Urothelium cell line (cell line): ENCODE measurements around the gene METTL26.

ENCODE experiments used
- DNase-seq: peaks from one replicate; pipeline ENCODE4 v3.0.0; 2011; ENCODE audit warnings: low spot score, mixed read lengths
- FAIRE-seq: peaks from 2 replicates; lab custom pipeline; 2011; peaks lifted over from hg19 to GRCh38; lab: Jason Lieb, UNC

METTL26 gene

DNA sequence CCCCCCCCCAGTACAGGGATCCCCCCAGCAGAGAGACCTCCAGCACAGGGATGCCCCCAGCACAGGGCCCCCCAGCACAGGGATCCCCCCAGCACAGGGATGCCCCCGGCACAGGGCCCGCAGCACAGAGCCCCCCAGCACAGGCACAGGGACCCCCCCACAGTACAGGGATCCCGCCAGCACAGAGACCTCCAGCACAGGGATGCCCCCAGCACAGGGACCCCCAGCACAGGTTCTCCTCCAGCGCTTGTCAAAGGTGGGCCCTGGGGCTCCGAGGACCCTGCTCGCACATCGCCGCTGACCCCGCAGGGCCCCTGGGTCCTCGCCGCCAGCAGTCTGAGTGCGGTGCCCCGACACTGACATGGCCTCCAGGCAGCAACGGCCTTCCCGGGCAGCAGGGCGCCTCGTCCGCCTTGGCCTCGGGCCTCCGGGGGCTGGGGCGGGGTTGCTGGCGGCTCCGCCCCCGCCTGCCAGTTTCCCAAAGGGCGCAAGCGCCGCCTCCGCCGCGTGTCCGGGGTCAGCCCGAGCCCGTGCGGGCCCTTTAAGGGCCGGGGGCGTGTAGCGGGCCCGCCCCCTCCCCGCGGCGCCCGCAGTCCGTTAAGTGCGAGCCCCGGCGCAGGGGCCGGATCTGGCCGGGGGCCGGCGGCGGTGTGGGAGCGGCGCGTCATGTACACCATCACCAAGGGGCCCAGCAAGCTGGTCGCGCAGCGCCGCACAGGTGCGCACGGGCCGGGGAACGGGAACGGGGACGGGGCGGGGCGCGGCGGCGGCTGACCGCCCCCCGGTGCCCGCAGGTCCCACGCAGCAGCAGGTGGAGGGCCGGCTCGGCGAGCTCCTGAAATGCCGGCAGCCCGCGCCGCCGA is 5.5 kb upstream of the METTL26 start, which contains the start of gene MCRIP2:
MCRIP2 (plus strand) TSS at position 503 of the 863 bp plus-strand sequence; CDS start at position 667, 164 bp downstream.
- FAIRE-seq, result no peak
- peak; percentile 88 for DNase-seq

DNA sequence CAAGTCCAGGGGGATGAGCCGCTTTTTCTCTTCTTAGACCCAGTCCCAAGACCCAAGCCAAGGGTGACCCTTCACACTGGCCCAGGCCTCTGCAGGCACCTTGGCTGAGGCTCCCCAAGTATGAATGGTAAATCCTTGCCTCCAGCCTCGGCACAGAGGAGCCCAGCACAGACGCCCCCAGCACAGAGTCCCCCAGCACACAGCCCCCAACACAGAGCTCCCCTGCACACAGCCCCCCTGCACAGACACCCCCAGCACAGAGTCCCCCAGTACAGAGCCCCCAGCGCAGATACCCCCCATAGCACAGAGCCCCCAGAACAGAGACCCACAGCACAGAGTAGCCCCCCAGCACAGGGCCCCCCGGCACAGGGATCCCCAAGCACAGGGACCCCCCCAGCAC is 4.5 kb upstream of the METTL26 start:
- FAIRE-seq (no peak), DNase-seq (no peak)

DNA sequence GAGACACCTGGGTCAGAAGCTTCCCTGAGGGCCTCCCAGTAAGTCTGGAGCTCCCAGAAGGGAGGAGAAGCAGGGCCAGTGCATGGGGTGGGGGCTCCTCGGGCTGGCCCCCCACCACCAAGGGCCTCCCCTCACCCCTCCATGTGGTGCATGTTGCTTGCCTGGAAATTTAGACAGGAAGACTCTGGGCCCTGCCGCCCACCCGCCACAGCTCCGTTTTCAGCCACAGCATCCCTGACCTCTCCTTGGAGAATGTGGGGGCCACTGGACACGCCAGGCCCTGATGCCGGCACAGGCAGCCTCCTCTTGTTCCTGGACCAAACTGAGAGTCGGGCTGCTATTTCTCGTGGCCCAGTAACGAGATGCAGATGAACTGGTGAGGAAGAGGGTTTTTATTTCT is 2.7 kb upstream of the METTL26 start:
- DNase-seq, result no peak
- FAIRE-seq, result no peak

DNA sequence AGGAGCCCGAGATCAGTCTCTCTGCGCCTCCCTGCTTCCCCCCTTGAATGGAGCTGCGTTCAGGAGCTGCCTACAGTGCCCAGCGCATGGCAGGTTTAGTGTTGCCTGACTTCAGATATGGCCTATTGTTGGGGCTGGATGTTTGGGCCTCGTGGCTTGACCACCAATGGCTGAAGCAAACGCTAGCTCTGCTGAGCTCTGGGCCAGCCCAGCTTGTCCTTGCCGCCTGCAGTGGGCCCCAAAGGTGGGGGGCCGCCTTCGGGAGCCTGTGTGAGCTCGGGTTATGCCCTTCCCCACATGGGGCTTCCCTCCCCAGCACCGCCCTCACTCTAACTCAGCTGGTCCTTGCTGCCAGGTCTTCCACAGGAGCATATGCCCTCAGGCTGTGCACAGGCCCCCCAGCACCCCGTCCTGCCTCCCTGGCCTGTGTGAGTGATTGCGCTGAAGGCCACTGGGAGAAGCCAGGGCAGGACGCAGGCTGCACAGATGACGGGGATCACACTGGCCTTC is 2.0 kb upstream of the METTL26 start:
- FAIRE-seq (no peak), DNase-seq (no peak)

DNA sequence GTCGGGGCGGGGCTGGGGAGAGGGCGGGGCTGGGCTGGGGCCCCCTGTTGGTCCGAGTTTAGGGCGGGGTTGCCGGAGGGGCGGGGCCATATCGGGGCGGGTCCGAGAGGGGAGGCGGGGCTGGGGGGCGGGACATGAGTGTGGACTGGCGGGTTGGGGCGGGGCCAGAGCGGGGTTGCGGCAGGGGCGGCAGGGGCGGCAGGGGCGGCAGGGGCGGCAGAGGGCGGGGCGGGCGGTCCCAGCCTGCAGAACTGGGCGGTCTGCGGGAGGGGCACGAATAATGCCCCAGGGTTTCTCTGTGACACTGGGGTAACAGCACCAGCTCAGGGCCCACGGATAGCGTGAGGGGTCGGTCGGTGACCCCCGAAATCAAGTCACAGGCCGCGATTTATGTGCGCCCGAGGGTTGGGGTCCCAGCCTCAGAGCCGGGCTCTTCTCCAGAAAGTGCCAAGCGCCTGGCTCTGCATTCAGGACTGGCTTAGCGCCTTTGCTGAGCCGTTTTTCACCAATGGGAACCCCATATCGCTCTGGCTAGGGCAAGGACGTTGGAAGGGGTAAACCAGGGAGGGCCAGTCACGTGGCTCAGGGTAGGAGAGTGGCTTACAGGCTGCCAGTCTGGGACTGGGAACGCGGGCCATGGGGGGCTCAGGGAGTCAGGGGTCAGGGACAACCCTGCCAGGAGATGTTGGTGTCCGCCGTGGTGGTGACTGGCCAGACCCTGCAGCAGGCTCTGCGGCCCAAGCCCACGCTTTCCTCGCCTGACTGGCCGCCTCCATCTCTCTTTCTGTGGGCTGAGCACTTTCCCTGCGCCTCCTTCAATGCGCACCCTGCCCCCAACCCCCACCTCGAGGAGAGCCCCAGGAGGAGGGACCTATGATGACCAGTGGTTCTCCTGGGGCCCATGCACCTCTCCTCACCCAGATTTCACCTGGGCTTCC is 1.2 kb upstream of the METTL26 start:
- FAIRE-seq, result peak; percentile 77
- DNase-seq, result peak; percentile 98

DNA sequence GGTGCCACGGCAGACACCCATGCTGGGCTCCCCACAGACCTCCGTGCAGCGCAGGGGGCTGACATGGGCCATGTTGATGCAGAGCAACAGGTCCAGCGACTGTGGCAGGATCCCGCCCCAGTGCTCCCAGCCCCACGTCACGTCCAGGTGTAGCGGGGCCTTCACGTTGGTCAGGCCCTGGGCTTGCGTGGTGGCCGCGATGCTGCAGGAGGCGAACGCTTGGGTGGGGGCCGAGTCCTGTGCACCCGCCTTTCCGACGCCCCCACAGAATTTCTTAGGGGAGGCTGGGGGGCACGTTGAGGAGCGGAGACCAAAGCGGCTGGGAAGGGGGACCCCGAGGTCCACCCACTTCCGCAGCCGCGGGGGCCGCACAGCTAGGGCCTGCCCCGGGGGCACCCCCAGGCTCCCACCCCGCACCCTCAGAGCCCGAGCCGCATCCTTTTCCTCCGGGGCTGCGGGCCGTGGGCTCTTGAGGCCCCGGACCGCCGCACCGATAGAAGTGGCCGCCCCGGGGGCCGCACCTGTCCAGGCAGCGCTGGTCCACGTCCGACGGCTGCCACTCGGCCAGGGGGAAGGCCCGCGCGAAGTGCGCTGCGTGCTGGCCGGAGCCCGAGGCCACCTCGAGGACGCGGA is 416 bp downstream of the METTL26 start:
- FAIRE-seq (no peak), DNase-seq (no peak)

DNA sequence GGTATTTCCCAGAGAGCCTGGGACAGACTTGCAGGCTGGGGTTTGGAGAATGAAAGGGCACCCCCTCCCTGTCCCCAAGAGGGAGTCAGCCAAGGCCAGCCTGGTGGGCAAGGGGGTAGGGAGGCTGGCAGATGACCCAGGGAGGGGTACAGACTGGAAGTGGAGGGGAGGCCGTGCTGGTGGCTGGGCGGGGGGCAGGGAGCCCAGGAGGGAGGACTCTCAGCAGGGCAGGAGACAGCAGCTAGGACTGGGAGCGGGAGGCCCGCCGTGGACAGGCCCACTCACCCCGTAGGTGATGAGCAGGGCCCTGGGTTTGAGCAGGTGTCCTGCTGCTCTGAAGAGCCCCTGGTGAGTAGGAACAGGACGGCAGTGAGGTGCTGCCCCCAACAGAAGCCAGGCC is 1.1 kb downstream of the METTL26 start:
- DNase-seq, result no peak
- no peak for FAIRE-seq

DNA sequence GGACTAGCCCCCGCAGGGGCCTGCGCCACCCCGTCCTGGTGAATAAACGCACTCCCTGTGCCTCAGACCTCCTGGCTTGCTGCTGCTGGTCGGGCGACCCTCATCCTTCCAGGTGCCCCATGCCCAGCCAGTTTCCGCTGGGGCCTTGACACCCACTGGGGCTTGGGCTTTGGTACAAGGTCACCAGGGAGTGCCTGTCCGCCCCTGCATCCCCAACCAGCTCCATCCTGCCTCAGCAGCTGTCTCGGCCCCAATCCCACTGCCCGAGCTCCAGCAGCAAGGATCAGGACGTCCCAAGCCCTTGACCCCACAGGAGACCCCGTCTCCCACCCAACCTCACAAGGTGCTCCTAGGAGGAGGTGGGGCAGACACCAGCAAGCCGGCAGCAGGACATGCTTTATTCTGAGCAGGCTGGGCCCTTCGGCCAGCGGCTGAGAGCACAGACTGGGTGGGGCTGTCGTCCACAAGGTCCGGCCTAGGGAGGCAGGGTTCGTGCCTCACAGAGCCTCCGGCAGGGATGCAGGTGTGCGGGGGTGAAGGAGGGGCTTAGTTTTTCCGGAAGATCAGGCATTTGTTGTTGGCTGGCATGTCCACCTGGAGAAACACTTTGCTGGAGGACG is 1.9 kb downstream of the METTL26 start:
- FAIRE-seq (no peak), DNase-seq (no peak)

DNA sequence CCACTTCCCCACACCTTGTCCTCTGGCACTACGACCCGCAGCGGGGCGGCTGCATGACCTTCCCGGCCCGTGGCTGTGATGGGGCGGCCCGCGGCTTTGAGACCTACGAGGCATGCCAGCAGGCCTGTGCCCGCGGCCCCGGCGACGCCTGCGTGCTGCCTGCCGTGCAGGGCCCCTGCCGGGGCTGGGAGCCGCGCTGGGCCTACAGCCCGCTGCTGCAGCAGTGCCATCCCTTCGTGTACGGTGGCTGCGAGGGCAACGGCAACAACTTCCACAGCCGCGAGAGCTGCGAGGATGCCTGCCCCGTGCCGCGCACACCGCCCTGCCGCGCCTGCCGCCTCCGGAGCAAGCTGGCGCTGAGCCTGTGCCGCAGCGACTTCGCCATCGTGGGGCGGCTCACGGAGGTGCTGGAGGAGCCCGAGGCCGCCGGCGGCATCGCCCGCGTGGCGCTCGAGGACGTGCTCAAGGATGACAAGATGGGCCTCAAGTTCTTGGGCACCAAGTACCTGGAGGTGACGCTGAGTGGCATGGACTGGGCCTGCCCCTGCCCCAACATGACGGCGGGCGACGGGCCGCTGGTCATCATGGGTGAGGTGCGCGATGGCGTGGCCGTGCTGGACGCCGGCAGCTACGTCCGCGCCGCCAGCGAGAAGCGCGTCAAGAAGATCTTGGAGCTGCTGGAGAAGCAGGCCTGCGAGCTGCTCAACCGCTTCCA is 2.6 kb downstream of the METTL26 start:
- DNase-seq (no peak), FAIRE-seq (no peak)

DNA sequence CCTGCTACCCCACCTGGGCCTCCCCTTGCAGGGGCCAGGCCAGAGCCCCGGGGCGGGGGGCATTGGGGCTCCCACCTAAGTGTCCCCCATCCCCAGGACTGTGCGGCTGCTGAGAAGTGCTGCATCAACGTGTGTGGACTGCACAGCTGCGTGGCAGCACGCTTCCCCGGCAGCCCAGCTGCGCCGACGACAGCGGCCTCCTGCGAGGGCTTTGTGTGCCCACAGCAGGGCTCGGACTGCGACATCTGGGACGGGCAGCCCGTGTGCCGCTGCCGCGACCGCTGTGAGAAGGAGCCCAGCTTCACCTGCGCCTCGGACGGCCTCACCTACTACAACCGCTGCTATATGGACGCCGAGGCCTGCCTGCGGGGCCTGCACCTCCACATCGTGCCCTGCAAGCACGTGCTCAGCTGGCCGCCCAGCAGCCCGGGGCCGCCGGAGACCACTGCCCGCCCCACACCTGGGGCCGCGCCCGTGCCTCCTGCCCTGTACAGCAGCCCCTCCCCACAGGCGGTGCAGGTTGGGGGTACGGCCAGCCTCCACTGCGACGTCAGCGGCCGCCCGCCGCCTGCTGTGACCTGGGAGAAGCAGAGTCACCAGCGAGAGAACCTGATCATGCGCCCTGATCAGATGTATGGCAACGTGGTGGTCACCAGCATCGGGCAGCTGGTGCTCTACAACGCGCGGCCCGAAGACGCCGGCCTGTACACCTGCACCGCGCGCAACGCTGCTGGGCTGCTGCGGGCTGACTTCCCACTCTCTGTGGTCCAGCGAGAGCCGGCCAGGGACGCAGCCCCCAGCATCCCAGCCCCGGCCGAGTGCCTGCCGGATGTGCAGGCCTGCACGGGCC is 3.4 kb downstream of the METTL26 start:
- DNase-seq (no peak), FAIRE-seq (no peak)

DNA sequence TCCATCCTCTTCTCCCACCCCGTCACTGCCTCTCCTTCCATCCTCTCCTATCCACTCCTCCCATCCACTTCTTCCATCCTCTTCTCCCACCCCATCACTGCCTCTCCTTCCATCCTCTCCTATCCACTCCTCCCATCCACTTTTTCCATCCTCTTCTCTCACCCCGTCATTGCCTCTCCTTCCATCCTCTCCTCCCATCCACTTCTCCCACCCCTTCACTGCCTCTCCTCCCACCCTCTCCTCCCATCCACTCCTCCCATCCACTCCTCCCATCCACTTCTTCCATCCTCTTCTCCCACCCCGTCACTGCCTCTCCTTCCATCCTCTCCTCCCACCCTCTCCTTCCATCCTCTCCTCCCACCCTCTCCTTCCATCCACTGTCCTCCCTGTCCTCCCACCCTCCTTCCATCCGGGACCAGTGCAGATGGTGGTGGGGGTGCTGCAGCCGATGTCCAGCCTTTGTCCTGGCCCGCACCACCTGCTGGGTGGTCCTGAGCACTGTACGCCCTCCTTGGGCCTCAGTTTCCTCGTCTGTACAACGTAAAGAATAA is 4.2 kb downstream of the METTL26 start:
- no peak for FAIRE-seq
- no peak for DNase-seq

DNA sequence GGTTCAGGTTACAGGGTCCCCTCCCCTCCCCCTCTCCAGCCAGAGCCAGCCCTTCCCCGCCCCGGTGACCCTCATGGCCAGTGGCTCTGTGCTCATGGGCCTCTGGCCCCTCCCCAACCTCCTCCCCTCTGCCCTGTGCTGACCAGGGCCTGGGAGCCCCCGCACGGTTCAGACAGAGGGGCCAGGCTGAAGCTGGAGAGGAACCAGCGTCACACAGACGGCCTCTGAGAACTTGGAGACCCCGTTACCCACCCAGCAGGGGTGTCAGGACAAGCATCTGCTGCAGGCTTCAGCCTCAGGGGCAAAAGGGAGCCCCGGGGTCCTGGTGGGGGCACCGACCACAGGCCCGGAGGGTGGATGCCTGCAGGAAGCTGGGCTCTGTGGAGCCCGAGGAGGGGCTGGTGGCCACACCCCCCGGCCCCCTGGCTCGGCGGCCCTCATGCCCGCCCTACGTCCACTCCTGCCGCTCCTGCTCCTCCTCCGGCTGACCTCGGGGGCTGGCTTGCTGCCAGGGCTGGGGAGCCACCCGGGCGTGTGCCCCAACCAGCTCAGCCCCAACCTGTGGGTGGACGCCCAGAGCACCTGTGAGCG is 5.2 kb downstream of the METTL26 start, which contains the start of gene WFIKKN1:
WFIKKN1 (plus strand) TSS at position 171 of the 591 bp plus-strand sequence; CDS start at position 440, 269 bp downstream.
- FAIRE-seq (no peak), DNase-seq (no peak)

DNA sequence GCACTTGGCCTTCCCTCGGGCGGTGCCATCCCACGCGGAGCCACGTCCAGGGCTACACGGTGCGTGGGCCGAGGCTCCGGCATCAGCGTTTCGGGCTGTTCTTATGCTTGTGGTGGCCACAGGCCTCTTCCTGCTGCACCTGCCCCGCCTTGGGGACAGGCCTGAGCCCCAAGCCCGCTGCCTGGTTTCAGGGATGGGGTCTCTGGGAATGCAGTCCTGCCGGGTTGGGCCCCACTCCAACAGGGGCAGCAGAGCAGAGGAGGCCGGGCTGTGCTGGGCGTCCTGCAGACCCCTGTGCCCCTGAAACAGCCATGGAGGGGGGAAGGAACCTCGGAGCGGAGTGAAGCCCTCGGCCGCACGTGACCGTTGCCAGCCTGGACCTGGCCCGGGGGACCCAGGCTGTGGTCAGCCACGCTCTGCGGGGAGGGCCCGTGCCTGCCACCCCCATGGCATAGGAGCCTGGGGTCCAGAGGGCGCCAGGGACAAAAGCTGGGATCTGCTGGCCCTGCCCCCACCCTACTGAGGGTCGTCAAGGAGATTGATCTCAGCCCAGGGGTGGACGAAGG is 5.8 kb downstream of the METTL26 start:
- DNase-seq, result no peak

DNA sequence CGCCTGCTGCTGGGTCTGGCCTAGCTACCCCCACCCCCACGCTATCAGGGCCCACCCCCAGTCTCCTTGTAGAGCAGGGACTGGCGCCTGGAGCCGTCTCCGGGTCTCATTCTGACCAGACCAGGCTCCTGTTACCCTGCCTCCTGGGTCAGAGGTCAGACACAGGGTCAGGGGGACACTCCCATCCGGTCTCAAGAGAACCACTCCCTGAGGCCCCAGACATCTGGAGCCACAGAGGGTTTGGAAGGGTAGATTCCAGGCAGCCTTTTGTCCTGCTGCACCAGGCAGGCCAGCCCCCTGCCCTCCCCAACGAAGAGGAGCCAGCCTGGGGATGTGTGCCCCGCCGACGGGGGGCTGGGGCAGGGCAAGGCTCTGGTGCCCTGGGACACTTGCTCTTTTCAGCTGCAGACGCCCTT is 6.3 kb downstream of the METTL26 start:
- no peak for FAIRE-seq
- DNase-seq, result no peak

More for the DNA sequence above, 5.8 kb downstream of the METTL26 start:
- no peak for FAIRE-seq

DNA sequence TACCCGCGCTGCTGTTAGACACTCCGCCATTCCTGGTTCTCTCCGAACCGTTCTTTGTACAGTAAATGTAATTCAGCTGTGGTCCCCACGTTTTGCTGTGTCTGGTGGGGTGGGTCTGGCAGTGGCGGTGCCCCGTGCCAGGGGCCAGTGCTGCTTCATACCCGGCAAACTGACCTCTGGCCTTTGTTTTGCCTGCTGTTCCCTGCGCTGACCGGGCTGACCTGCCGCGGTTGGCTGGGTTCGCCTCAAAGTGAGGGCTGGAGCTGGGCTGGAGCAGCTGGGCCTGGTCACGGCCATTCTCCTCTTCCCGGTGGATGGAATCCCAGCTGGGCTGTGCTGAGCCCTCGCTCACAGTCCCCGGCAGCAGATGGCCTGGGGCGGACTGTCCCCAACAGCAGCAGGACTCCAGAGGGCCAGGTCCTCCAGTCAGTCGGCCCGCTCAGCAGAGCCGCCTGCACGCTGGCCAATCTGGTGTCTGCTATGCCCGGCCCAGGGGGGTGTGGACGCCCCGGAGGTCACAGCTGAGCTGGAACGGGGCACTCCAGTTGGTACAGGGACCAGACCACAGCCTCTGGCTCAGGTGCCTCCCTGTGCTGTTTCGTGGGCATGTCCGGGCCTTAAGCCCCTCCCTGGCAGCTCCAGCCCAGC is 6.8 kb downstream of the METTL26 start:
- FAIRE-seq, result no peak

DNA sequence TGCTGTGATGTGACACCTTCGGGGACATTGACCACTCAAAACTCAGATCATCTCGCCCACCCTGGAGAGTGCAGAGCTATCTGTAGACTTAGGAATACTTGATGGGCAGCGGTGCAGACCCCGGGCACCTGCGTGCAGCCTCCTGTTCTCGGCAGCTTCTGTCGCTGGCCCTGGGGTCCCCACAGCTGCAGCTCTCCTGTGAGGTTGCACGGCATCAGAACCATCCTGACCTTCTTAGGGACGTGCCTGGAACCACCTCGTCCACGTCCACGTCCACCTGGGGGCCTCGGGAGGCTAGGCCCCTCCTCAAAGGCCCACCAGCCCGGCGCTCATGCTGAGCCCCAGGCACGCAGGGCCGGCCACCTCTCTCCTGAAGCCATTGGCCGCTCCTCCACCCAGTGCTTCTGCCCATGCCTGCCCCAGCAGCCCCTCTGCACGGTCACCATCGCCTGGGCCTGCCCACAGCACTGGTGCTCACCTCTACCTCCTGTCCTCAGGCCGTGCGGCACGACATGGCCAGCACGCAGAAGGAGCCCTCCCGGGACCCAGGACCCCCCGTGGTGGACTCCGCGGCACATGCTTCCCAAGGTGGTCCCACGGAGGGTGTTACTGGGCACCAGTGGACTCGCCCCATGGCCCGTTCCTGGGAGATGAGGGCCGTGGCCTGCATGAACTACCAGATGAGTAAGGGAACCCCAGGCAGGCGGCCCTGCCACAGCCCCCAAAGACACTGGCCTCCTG is 7.6 kb downstream of the METTL26 start:
- no peak for DNase-seq
- FAIRE-seq, result no peak

More for the DNA sequence above, 6.8 kb downstream of the METTL26 start:
- DNase-seq, result no peak
